Epithelial cell of esophagus (primary cell): ENCODE results near the gene HOXB9.
A peak's percentile ranks its signal among the peaks of the same experiment; 100 is the strongest.

ENCODE experiments used
- DNase-seq: peaks from one replicate; pipeline ENCODE4 v3.0.0; 2010; ENCODE audit warnings: low read depth
- H3K4me3 ChIP-seq: 2 replicates; pipeline ENCODE4 v1.5.1; 2011; ENCODE audit warnings: mild to moderate bottlenecking, low read length, control low read depth
- TF ChIP-seq, protein P1 (sequence below): IDR thresholded peaks from 2 replicates; pipeline ENCODE4 v1.5.1; 2011; ENCODE audit warnings: low read depth, mild to moderate bottlenecking, low read length, control low read depth, inconsistent platforms; ENCODE audit not compliant: insufficient read depth; ENCODE audit errors: missing control alignments

HOXB9 gene

DNA sequence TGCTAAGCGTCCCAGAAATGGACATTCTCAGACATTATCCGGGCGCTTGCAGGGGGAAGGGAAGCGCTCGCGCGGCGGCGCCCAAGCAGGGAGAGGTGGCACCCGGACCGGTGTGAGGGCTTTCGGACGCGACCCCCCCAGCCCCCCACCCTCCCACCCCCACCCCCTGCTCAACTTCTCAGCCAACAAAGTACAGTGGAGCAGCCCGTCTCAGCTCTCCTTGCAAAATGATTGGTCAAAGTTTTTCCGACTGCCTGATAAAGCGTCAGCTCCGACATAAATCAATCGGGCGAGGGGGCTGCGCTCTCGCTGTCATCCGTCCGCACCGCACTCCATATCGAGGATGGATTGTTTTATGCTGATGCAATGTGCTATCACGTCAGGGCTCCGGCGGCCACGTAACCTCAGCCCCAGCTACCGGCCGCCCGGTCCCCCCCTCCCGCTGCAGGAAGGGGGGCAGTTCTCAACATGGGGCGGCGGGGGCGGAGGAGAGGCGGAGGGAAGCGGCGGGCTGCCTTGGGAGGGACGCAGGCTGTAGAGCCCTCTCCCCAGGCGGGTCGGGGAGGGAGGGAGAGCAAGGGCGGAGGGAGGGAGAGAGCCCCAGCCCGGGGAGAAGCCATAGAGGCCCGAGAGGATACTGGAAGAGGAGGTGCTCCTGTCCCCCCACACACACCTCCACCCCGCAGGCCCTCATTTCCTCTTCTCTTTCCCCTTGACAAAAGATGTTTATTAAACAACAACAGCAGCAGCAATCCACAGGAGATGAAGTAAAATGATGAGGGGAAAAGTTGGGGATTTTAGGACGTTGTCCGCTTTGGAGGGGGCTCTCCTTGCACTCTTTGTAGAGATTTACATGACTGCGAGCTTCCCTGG lies at the start of gene HOXB9:
Gene HOXB9, minus strand, starts transcription at position 114 of the 873 bp plus-strand sequence. Its CDS starts 89 bp downstream, at position 25.
- DNase-seq, result no peak
- TF ChIP-seq, protein P1, sequence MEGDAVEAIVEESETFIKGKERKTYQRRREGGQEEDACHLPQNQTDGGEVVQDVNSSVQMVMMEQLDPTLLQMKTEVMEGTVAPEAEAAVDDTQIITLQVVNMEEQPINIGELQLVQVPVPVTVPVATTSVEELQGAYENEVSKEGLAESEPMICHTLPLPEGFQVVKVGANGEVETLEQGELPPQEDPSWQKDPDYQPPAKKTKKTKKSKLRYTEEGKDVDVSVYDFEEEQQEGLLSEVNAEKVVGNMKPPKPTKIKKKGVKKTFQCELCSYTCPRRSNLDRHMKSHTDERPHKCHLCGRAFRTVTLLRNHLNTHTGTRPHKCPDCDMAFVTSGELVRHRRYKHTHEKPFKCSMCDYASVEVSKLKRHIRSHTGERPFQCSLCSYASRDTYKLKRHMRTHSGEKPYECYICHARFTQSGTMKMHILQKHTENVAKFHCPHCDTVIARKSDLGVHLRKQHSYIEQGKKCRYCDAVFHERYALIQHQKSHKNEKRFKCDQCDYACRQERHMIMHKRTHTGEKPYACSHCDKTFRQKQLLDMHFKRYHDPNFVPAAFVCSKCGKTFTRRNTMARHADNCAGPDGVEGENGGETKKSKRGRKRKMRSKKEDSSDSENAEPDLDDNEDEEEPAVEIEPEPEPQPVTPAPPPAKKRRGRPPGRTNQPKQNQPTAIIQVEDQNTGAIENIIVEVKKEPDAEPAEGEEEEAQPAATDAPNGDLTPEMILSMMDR, result no peak
- no peak within 1 kb of the TSS for H3K4me3 ChIP-seq

DNA sequence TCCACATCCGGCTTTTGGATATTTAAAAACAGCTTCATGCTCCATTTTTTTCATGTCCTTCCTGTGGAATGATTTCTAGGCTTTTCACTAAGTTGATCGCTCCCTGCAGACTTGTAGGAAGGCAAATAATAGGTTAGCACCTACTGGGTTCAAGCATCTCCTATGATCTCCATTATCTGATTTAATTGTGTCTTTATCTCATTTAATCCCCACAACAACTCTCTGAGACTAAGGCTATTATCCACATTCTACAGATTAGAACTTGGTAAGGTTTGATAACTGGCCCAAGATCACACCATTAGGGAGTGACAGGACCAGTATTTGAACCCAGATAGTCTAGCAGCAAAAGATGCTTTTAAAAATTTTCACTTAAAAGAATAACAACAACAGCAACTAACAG lies 46.2 kb upstream of the HOXB9 start:
- no peak overlapping the region for H3K4me3 ChIP-seq
- TF ChIP-seq, protein P1, result no peak
- DNase-seq, result no peak

DNA sequence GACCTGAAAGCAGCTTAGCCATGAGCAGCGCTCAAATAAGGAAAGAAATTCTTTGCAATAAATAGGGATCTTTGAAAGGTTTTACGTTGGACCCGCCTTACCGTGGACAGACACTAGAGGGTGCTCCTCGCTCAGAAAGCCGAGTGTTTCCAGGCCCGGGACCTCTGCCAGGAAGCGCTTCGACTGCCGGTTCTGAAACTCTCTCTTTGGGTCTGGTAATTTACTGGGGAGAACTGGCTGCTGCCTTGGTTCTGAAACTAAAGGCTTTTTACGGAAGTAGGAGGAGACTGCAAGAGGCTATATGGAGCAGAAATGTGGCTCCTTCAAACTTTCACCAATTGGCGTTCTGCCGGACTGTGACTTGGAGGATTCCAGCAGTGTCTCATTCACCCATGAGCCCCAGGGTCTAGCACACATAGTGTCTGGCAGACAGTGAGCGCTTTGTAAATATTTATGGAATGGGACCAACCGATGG lies 45.6 kb upstream of the HOXB9 start:
- TF ChIP-seq, protein P1, result peak; percentile 91
- peak; percentile 65 for DNase-seq
- peak overlapping the region; percentile 41 for H3K4me3 ChIP-seq

DNA sequence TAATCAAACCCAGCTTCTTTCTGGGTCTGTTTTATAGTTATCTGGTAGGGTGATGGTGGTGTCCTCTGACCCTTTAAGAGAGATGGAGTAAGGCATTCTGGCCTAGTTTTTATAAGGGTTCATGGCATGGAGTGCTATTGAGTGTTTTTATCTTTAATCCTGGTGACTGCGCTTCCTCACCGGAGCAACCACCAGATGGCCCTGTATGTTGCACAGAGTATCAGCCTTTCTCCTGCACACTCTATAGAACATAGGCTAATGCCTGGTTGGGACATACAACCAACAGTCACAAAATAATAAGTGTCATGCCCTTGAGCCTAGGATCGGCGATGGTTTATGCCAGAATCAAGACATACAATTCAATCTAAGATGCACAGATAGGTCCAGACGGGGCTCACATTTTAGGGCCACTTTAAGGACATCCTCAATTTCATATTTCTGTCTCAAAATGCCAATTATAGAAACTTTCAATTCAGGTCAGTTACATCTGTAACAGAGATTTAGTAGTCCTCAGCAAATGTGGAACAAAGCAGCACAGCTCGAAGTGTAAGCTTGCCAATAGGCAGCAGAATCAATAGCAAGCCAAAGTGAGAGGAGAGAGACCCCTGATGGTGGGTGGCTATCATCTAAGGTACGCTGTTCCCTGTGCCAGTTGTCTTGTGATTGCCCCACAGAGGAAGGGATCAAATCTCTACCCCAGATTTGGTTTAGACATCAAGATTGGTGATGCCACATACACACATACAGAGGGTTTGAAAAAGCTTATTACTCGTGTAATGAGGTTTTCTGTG lies 37.2 kb upstream of the HOXB9 start:
- H3K4me3 ChIP-seq, result no peak overlapping the region
- no peak for DNase-seq
- TF ChIP-seq, protein P1, result no peak

DNA sequence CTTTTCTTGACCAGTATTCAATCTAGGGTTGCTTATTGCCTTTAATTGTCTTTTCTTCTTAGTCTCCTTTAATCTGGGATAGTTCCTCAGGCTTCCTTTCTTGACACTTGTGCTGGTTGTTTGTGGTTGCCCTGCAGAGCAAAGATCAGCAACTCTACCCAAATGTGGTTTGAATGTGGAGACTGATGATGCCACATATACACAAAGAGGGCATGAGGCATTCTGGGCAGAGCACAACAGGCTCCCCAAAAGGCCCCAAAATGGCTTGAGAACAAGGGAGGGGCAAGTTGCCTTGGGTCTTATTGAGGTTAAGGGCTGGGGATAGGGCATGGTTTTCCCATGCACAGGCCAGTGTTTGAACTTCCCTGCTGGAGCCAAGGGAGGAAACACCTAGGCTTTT lies 29.8 kb upstream of the HOXB9 start:
- no peak overlapping the region for H3K4me3 ChIP-seq
- TF ChIP-seq, protein P1, result no peak
- DNase-seq, result no peak

DNA sequence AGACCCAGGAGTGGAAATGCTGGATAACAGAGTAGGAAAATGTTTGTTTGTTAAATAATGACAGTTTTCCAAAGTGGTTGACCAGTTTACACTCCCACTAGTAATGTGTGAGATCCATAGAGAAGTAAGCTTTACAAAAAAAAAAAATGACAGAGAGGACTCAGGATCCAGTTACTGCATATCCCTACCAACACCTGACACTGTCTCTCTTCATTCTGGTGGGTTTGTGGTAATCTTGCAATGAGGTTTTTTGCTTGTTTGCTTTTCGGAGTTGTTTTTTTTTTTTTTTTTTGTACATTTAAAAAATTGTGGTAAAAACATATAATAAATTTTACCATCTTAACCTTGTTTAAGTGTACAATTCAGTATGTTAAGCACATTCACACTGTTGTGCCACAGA lies 23.6 kb upstream of the HOXB9 start:
- TF ChIP-seq, protein P1, result no peak
- H3K4me3 ChIP-seq, result no peak overlapping the region
- no peak for DNase-seq

DNA sequence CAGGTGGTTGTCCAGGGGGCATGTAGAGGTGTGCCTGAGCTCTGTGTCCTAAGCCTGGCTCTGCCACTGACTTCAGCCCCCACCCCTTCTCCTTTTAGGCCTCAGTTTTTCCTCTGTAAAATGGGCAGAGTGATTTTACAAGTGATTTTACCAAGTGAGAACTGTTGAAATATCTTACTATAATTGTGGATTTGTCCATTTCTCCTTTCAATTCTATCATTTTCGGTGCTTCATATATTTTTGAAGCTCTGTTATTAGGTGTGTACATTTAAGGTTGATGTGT lies 21.7 kb upstream of the HOXB9 start:
- TF ChIP-seq, protein P1, result no peak
- no peak for DNase-seq

More for the DNA sequence above, 21.7 kb upstream of the HOXB9 start:
- no peak overlapping the region for H3K4me3 ChIP-seq
